Neutrophil (primary cell): ENCODE data around the gene SMARCA4.

Experiments used
- H3K27ac ChIP-seq: fragments of 200-600 bp; sonication (generic); 2 replicates; pipeline ENCODE4 v1.5.1; 2016; ENCODE audit warnings: mild to moderate bottlenecking, moderate library complexity
- H3K27me3 ChIP-seq: fragments of 200-600 bp; sonication (generic); 2 replicates; pipeline ENCODE4 v1.6.0; 2016; ENCODE audit warnings: mild to moderate bottlenecking
- H3K36me3 ChIP-seq: fragments of 200-600 bp; sonication (generic); 2 replicates; pipeline ENCODE4 v1.5.1; 2017
- H3K4me1 ChIP-seq, 2 experiments: fragments of 200-600 bp in 1 of 2; sonication (generic) in 1 of 2; 1 replicate in 1 of 2; 2 replicates in 1 of 2; pipeline versions ENCODE4 v1.5.1 to v1.6.1; 2013 to 2016; ENCODE audit warnings: low read depth in 1 of 2, low read length in 1 of 2, mild to moderate bottlenecking in 1 of 2, moderate library complexity in 1 of 2; ENCODE audit not compliant: control insufficient read depth in 1 of 2, insufficient read depth in 1 of 2
- H3K4me3 ChIP-seq, 2 experiments: fragments of 200-600 bp in 1 of 2; sonication (generic) in 1 of 2; 1 replicate in 1 of 2; 2 replicates in 1 of 2; pipeline ENCODE4 v1.5.1; 2013 to 2016; ENCODE audit warnings: low read depth in 1 of 2, low read length in 1 of 2, mild to moderate bottlenecking in 1 of 2, moderate library complexity in 1 of 2
- H3K9me3 ChIP-seq: fragments of 200-600 bp; sonication (generic); 2 replicates; pipeline ENCODE4 v1.5.1; 2016
- CTCF ChIP-seq: fragments of 200-600 bp; sonication (generic); IDR thresholded peaks from 2 replicates; pipeline ENCODE4 v1.5.1; 2016; ENCODE audit warnings: antibody characterized with exemption

The SMARCA4 gene

GRCh38 chr19:11018763-11019162 lies 57.9 kb downstream of the SMARCA4 start:
- no peaks in the 10 kb centered on the region for H3K27me3 ChIP-seq
- peaks cover 95% of the 10 kb centered on the region for H3K36me3 ChIP-seq
- H3K27ac ChIP-seq: no peak overlapping the region
- H3K4me3 ChIP-seq: no peak overlapping the region
- no peaks in the 10 kb centered on the region for H3K9me3 ChIP-seq
- no peak for TF ChIP-seq CTCF
- H3K4me1 ChIP-seq: no peaks in the 10 kb centered on the region

GRCh38 chr19:11019262-11019661 lies 58.4 kb downstream of the SMARCA4 start:
- Histone ChIP-seq H3K4me1 (no peaks in the 10 kb centered on the region), H3K36me3 (peaks cover 95% of the 10 kb centered on the region), H3K4me3 (no peak overlapping the region), H3K27me3 (no peaks in the 10 kb centered on the region), H3K9me3 (no peaks in the 10 kb centered on the region), H3K27ac (no peak overlapping the region)
- TF ChIP-seq CTCF: no peak

GRCh38 chr19:11019824-11020223 lies 59.0 kb downstream of the SMARCA4 start:
- no peaks in the 10 kb centered on the region for H3K9me3 ChIP-seq
- no peaks in the 10 kb centered on the region for H3K27me3 ChIP-seq
- H3K4me3 ChIP-seq: no peak overlapping the region
- peaks cover 97% of the 10 kb centered on the region for H3K36me3 ChIP-seq
- H3K4me1 ChIP-seq: no peaks in the 10 kb centered on the region
- no peak for TF ChIP-seq CTCF
- no peak overlapping the region for H3K27ac ChIP-seq

- no peaks in the 10 kb centered on the region for H3K9me3 ChIP-seq
- no peak for TF ChIP-seq CTCF
- no peaks in the 10 kb centered on the region for H3K4me1 ChIP-seq
- H3K27ac ChIP-seq: no peak overlapping the region
- no peak overlapping the region for H3K4me3 ChIP-seq
- peaks cover 97% of the 10 kb centered on the region for H3K36me3 ChIP-seq
- no peaks in the 10 kb centered on the region for H3K27me3 ChIP-seq
Observed at GRCh38 chr19:11020423-11020822, 59.6 kb downstream of the SMARCA4 start.

- H3K9me3 ChIP-seq: no peaks in the 10 kb centered on the region
- H3K27ac ChIP-seq: no peak overlapping the region
- no peaks in the 10 kb centered on the region for H3K4me1 ChIP-seq
- TF ChIP-seq CTCF: no peak
- H3K27me3 ChIP-seq: no peaks in the 10 kb centered on the region
- H3K36me3 ChIP-seq: peaks cover 100% of the 10 kb centered on the region
- no peak overlapping the region for H3K4me3 ChIP-seq
Observed at GRCh38 chr19:11020982-11021759, 60.3 kb downstream of the SMARCA4 start.
